Lower leg skin (tissue), 3 donors: Measurements from ENCODE around the gene ADRB2.

ENCODE experiments used
- POLR2A ChIP-seq, 2 donors: fragments of 450-650 bp; IDR thresholded peaks; one replicate each; pipeline ENCODE4 v1.6.1; 2016 to 2017; ENCODE audit warnings: antibody characterized with exemption in 2 of 2, mild to moderate bottlenecking in 1 of 2, moderate library complexity in 1 of 2
- TF ChIP-seq, protein P1 (sequence below), 3 donors: fragments of 450-650 bp; IDR thresholded peaks; one replicate each; pipeline ENCODE4 v1.5.1; 2016; ENCODE audit warnings: antibody characterized with exemption in 3 of 3, mild to moderate bottlenecking in 3 of 3, moderate library complexity in 2 of 3

DNA sequence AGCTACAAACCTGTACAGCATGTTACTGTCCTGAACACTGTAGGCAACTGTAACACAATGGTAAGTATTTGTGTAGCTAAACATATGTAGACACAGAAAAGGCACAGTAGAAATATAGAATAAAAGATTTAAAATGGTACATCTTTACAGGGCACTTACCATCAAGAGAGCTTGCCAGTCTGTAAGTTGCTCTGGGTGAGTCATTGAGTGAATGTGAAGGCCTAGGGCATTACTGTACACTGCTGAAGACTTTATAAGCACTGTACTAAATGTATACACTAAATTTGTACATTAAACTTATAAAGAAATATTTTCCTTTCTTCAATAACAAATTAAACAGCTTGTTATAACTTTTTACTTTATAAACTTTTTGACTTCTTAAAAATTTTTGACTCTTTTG lies 20.5 kb downstream of the ADRB2 start:
- TF ChIP-seq, protein P1, sequence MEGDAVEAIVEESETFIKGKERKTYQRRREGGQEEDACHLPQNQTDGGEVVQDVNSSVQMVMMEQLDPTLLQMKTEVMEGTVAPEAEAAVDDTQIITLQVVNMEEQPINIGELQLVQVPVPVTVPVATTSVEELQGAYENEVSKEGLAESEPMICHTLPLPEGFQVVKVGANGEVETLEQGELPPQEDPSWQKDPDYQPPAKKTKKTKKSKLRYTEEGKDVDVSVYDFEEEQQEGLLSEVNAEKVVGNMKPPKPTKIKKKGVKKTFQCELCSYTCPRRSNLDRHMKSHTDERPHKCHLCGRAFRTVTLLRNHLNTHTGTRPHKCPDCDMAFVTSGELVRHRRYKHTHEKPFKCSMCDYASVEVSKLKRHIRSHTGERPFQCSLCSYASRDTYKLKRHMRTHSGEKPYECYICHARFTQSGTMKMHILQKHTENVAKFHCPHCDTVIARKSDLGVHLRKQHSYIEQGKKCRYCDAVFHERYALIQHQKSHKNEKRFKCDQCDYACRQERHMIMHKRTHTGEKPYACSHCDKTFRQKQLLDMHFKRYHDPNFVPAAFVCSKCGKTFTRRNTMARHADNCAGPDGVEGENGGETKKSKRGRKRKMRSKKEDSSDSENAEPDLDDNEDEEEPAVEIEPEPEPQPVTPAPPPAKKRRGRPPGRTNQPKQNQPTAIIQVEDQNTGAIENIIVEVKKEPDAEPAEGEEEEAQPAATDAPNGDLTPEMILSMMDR (IDR thresholded peaks at IDR 0.05), result no peak
- TF ChIP-seq POLR2A (IDR thresholded peaks at IDR 0.05), result no peak
